ENCODE measurements around the gene PLA2G2C.

Gene PLA2G2C

DNA sequence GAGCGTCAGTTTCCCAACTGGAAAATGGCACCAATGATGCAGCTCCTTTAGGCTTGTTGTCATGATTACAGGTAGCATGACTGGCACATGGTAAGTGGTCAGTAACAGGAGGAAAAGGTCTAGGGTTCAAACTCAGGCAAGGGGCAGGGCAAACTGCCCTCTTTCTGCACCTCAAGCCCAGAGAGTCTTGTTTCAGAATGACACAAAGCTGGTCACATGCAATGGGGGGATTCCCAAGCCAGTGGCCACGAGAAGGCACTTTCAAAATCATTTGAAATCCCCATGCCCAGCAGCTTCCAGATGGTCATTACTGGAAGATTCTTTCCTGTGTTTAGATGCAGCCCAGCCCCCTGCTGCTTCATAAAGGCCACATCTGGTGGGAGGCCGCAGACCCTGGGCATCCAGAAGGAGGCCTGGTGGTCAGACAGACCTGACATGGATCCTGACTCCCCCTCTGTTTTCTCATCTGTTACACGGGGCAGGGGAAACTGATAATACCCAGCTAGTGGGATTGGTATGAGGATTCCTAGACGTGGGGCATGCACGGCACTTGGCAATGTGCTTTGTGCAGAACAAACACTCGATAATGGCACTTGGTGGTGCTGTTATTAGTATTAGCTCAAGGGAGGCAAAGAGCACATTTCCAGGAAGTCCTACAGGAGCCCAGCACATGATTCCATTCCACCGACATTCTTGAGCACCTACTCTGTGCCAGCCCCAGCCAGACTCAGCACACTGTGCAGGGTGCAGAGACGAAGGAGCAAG, 60.1 kb downstream of the PLA2G2C start:
- no peak for DNase-seq

DNA sequence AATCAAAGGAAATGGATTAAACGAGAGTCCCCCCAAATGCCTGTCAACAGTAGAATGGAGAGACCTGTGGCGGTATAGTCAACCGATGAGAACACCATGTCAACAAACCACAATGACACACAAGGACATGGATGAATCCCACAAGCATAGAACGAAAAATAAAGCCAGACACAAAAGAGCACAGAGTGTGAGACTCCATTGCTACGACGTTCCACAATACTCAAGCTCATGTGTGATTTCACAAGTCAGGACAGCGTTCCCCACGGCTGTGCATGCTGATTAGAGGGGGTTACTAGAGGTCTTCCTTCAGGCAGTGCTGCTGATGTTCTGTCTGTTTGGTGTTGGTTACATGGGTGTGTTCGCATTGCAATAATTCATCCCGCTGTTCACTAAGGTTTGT, 61.2 kb downstream of the PLA2G2C start:
- no peak for DNase-seq

DNA sequence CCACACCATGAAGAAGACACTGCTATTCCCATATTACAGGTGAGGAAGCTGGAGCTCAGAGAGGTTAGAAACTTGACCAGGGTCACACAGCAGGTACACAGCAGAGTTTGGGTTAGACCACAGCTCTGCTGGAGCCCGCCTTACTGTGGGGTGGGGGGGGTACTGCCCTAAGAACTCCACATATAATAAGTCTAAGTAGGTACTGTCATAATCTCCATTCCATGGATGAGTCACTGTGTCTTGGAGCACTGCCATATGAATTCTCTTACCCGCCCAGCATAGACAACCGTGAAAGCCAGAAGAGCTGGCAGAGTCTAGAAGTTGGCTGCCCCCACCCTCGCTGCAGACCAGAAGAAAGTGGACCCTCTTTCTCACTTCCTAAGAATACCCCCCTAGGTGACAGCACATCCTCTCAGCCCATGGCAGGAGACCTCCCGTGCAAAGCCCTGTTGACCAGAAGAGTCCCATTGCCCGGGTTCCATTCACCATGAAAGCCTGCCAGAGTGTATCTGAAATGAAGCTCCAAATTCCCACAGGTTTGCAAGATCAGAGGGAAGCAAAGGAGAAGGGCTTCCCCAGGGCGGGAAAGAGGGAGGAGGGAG, 61.8 kb downstream of the PLA2G2C start:
- DNase-seq, result no peak

DNA sequence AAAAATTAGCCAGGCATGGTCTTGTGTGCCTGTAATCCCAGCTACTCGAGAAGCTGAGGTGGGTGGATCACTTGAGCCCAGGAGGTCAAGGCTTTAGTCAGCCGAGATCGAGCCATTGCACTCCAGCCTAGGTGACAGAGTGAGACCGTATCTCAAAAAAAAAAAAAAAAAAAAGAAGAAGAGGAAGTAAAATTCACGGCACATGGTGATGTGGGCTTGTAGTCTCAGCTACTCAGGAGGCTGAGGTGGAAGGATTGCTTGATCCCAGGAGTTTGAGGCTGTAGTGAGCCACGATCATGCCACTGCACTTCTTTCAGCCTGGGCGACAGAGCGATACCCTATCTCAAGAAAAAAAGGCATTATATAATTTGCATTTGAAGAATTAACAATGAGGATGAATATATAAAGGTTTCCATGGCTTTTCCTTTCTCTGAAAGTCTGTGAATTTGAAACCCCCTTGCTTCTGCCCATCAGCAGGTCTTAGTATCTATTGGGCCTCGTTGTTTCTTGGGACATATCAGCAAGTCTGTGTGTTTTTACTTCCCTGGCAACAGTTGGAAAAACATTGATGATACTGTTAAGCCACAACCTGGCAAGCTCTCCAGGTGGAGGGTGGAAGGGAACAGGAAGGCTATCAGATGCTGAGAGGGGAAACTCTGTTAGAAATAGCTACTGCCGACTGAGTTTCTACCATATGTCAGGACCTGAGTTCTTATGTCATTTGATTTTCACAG, 62.4 kb downstream of the PLA2G2C start:
- DNase-seq, result no peak

GRCh38 chr1:20120796-20121195, 65.5 kb downstream of the PLA2G2C start:
- DNase-seq, result no peak

GRCh38 chr1:20119347-20119746, 67.0 kb downstream of the PLA2G2C start, which contains the start of gene PLA2G2D:
Gene PLA2G2D (minus strand): TSS chr1:20119536. CDS start chr1:20119498, 38 bp downstream.
- no peak for DNase-seq

DNA sequence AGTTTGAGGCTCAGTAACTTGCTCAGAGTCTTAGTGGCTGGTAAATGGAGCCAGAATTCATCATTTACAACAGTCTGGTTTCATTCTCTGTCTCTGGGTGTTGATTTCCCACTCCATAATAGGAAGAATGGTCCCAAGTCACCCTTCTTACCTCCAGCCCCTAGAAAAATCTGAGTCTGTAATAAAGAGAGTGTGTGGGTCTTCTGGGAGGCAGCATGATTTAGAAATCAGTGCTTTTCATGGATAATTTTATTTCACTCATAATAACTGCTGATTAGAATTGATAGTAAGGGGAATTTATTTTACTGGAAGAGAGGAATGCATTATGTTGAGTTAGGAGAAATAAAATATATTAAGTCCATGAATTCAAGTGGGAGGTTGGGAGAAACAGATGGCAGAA, 69.1 kb downstream of the PLA2G2C start:
- DNase-seq, result no peak

DNA sequence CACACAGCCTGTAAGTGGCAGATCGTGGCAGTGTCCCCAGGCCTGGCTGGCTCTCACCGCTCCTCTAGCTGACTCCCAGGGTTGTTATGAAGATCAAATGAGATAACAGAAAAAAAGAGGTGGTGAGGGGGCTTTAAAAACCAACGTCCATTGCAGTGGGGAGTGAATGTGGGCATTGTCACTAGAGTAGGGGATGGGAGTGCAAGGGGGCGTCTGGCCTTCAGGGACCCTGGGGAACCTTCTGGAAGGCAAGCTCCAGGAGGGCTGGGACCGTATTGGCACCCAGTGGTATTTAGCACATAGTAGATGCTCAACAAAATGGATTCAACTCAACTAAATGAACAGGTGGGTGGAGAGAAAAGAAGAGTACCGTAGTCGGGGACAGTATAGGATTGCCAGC, 70.4 kb downstream of the PLA2G2C start:
- no peak for DNase-seq

GRCh38 chr1:20115479-20115878, 70.8 kb downstream of the PLA2G2C start:
- no peak for DNase-seq

- DNase-seq, result no peak
Measured at GRCh38 chr1:20114021-20114648, 72.2 kb downstream of the PLA2G2C start.
